Kidney epithelial cell (primary cell): Measurements from ENCODE around the gene SLC39A11. TPM values are rescaled to one million over a fixed set of nuclear protein-coding genes. Genes with fewer than 3 reads are reported as not detected.

Experiments
- DNase-seq: peaks from one replicate; pipeline ENCODE4 v3.0.0-alpha.2; 2010; ENCODE audit warnings: low read depth
- H3K27me3 ChIP-seq: 2 replicates; pipeline ENCODE4 v1.6.0; 2011; ENCODE audit warnings: low read length; ENCODE audit not compliant: control insufficient read depth, insufficient read depth
- H3K36me3 ChIP-seq: 2 replicates; pipeline ENCODE4 v1.5.1; 2011; ENCODE audit warnings: low read length; ENCODE audit not compliant: control insufficient read depth, insufficient read depth
- H3K4me3 ChIP-seq: 2 replicates; pipeline ENCODE4 v1.5.1; 2011; ENCODE audit warnings: low read depth, mild to moderate bottlenecking, control low read depth, low read length
- CTCF ChIP-seq: IDR thresholded peaks from 2 replicates; pipeline ENCODE4 v1.5.1; 2011; ENCODE audit warnings: mild to moderate bottlenecking, moderate library complexity, low read length, control low read depth, inconsistent platforms; ENCODE audit not compliant: insufficient read depth, poor library complexity, severe bottlenecking
- total RNA-seq: library from RNA; depleted of rRNA; stranded (reverse); fragments of >200 nt; gene quantifications from 2 replicates; pipeline ENCODE4 v1.2.3, GENCODE V29; 2015

The SLC39A11 gene
- total RNA-seq, 1 donor from 2014 or later = 13.0 TPM

- no peaks in the 10 kb centered on the region for H3K27me3 ChIP-seq
- DNase-seq = no peak
- H3K36me3 ChIP-seq = no peaks in the 10 kb centered on the region
- H3K4me3 ChIP-seq = no peak overlapping the region
- TF ChIP-seq CTCF = no peak
Observed at GRCh38 chr17:73050797-73051196, 41.7 kb downstream of the SLC39A11 start.

- no peaks in the 10 kb centered on the region for H3K27me3 ChIP-seq
- H3K36me3 ChIP-seq = no peaks in the 10 kb centered on the region
- DNase-seq = no peak
- no peak for TF ChIP-seq CTCF
- no peak overlapping the region for H3K4me3 ChIP-seq
Observed at GRCh38 chr17:73048170-73048569, 44.3 kb downstream of the SLC39A11 start.

GRCh38 chr17:73045724-73046123 is 46.8 kb downstream of the SLC39A11 start:
- H3K4me3 ChIP-seq = no peak overlapping the region
- H3K36me3 ChIP-seq = no peaks in the 10 kb centered on the region
- TF ChIP-seq CTCF = no peak
- H3K27me3 ChIP-seq = no peaks in the 10 kb centered on the region
- DNase-seq = no peak

GRCh38 chr17:73043686-73044581 is 48.6 kb downstream of the SLC39A11 start:
- DNase-seq = no peak
- H3K4me3 ChIP-seq = no peak overlapping the region
- H3K27me3 ChIP-seq = no peaks in the 10 kb centered on the region
- no peaks in the 10 kb centered on the region for H3K36me3 ChIP-seq
- no peak for TF ChIP-seq CTCF

- TF ChIP-seq CTCF = no peak
- DNase-seq = no peak
- Histone ChIP-seq H3K36me3 (no peaks in the 10 kb centered on the region), H3K4me3 (no peak overlapping the region), H3K27me3 (no peaks in the 10 kb centered on the region)
Observed at GRCh38 chr17:73042809-73043685, 49.4 kb downstream of the SLC39A11 start.
